D721Med (cell line): ENCODE data around the gene RNF150.

Source experiments
- DNase-seq: peaks from one replicate; pipeline ENCODE4 v3.0.0; 2011; ENCODE audit warnings: low spot score; ENCODE audit not compliant: insufficient read length
- FAIRE-seq: peaks from 2 replicates; lab custom pipeline; 2011; peaks lifted over from hg19 to GRCh38; lab: Jason Lieb, UNC
- CTCF ChIP-seq: IDR thresholded peaks from 2 replicates; pipeline ENCODE4 v1.5.1; 2012; ENCODE audit warnings: mild to moderate bottlenecking, control low read depth; ENCODE audit not compliant: insufficient read depth; ENCODE audit errors: missing control alignments

Gene RNF150

GRCh38 chr4:141131723-141132071 lies 1.6 kb downstream of the RNF150 start:
- DNase-seq, result no peak
- no peak for FAIRE-seq
- TF ChIP-seq CTCF, result no peak

GRCh38 chr4:141130947-141131605 lies 2.2 kb downstream of the RNF150 start:
- DNase-seq (no peak), FAIRE-seq (no peak)
- no peak for TF ChIP-seq CTCF

GRCh38 chr4:141127884-141128283 lies 5.4 kb downstream of the RNF150 start:
- DNase-seq, result no peak
- no peak for TF ChIP-seq CTCF
- FAIRE-seq, result no peak

GRCh38 chr4:141126769-141127168 lies 6.5 kb downstream of the RNF150 start:
- no peak for DNase-seq
- no peak for TF ChIP-seq CTCF

GRCh38 chr4:141124224-141124623 lies 9.0 kb downstream of the RNF150 start:
- no peak for TF ChIP-seq CTCF
- FAIRE-seq (no peak), DNase-seq (no peak)

More at GRCh38 chr4:141126769-141127168, 6.5 kb downstream of the RNF150 start:
- no peak for FAIRE-seq

- no peak for DNase-seq
- TF ChIP-seq CTCF, result no peak
- FAIRE-seq, result no peak
Observed at GRCh38 chr4:141121768-141122454, 11.4 kb downstream of the RNF150 start.

- FAIRE-seq (no peak), DNase-seq (no peak)
- TF ChIP-seq CTCF, result no peak
Observed at GRCh38 chr4:141121101-141121500, 12.2 kb downstream of the RNF150 start.
